Cerebellar nuclear complex (tissue), 1 donor: Measurements from ENCODE around the gene RAVER1.
"Not testable (repeated sequence)": the region's sequence is repeated elsewhere in the genome, so short reads cannot be mapped to it uniquely, and the experiment has no call there.

ENCODE experiments used
- DNase-seq, 2 experiments: peaks; one replicate each; lab custom pipeline; 2025; lab: John Stamatoyannopoulos, UW

RAVER1 gene

DNA sequence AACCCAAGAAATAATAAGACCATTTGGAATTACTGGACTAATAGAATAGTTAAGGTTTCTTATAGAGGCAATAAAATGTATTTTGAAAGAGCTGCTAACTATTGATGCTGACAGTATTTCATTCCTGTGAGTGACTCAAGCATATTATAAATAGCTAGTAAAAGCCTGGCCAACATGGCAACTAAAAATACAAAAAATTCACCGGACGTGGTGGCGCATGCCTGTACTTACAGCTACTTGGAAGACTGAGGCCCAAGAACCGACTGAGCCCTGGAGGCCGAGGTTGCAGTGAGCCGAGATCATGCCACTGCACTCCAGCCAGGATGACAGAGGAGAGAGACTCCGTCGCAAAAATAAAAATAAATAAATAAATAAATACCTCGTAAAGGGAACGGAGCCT, 11.5 kb upstream of the RAVER1 start:
- DNase-seq, result no peak

DNA sequence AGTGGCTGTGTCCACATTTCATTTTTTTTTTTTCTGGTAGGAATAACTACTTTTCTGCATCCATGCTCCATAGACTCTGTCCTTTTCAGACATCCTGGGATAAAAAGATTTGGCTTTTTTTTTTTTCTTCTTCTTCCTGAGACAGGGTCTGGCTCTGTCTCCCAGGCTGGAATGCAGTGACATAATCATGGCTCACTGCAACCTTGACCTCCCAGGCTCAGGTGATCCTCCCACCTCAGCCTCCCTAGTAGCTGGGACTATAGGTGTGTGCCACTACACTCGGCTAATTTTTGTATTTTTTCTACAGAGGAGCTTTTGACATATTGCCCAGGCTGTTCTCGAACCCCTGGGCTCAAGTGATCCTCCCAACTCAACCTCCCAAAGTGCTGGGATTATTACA, 10.2 kb upstream of the RAVER1 start:
- DNase-seq, result no peak

DNA sequence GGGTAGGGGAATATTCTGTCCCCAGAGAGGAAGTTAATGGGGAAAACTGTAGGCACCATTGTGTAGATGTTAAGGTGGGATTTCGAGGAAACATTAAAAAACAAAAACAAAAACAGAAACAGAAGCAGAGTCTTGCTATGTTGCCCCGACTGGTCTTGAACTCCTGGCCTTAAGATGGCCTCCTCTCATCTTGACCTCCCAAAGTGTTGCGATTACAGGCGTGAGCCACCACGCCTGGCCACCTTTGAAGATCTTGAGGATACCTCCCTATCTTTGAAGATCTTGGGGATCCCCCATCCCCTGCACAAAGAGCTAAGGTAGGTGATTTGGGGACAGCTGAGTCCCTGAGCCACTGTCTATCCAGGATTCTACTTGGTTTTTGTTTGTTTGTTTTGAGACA, 6.6 kb upstream of the RAVER1 start:
- DNase-seq, result no peak

DNA sequence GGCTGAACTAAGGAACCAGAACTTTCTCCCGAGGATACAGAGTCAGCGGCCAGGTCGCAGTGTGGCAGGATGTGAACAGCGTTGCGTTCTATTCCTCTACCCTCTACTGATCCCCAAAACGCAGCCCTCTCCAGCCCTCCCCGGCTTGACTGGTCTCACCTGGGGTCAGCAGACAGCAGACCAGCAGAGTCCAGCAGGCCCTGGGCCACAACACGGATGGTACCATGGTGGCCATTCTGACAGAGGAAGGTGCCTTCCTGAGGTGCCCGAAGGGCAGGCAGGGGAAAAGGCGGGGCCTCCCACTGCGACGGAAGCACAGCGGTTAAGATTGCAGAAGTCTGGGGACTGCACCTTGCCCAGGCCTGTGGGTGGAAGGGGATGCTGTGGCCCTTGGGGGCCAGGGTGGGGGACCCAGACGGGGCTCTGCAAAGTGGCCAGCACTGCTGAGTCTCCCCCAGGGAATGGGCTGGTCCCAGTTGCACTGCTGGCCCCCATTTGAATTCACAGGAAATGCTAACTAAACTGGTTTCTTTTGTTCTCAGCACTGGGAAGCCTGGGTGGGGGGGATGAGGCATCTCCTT, 6.1 kb upstream of the RAVER1 start, which contains the start of gene ICAM3:
Gene ICAM3, minus strand, starts transcription at position 245 of the 581 bp plus-strand sequence. Its CDS starts 10 bp downstream, at position 235.
- no peak for DNase-seq

DNA sequence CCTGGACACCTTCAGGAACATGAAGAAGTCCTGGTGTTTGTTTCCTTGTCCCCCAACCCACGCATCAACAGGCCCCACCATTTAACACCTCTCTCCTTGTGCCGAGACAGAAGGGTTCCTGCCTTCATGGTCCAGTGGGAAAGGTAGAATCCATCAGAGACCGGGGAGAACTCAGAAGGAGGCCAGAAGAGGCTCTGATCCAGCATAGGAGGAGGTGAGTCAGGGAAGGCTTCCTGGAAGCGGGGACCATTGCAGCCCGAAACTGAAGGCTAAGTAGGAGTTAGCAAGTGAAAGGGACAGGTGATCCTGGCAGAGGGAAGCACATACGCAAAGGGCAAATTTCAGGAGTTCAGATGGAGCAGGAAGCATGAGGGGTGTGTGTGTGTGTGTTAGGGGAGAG, 5.6 kb upstream of the RAVER1 start:
- DNase-seq, result no peak

DNA sequence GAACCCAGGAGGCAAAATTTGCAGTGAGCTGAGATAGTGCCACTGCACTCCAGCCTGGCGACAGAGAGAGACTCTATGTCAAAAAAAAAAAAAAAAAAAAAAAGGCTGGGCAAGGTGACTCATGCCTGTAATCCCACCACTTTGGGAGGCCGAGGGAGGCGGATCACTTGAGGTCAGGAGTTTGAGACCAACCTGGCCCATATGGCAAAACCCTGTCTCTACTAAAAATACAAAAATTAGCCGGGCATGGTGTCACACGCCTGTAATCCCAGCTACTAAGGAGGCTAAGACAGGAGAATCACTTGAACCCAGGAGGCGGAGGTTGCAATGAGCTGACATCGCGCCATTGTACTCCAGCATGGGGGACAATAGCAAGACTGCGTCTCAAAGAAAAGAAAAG, 3.4 kb upstream of the RAVER1 start:
- DNase-seq, result not testable (repeated sequence)

DNA sequence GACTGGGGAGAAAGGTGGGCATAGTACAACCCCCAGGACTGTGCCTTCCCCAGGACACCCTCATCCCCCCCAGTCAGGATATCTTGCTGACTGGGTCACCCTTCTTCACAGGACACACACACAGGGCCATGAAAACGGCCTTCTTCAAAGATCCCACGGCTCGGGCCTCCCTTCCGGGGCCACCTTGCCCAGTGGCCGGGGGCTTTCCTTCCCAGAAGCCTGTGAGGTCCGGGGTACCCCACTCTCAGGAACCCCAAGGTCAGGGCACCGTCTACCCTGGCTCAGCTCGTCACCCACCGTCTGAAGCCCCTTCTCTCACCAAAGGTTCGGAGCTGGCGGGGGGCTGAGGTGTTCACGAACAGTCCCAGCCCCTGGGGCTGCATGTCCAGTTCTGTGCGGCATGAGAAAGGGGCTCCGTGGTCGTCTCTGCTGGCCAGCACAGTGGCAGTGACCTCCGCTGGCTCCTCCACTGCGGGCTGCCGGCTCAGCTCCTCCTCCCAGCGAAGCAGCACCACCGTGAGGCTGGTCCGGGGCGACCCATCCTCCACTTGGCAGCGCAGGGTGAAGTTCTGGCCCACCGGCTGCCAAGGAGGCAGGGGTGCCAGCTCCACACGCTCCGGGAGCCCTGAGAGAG, 2.1 kb upstream of the RAVER1 start:
- no peak for DNase-seq

DNA sequence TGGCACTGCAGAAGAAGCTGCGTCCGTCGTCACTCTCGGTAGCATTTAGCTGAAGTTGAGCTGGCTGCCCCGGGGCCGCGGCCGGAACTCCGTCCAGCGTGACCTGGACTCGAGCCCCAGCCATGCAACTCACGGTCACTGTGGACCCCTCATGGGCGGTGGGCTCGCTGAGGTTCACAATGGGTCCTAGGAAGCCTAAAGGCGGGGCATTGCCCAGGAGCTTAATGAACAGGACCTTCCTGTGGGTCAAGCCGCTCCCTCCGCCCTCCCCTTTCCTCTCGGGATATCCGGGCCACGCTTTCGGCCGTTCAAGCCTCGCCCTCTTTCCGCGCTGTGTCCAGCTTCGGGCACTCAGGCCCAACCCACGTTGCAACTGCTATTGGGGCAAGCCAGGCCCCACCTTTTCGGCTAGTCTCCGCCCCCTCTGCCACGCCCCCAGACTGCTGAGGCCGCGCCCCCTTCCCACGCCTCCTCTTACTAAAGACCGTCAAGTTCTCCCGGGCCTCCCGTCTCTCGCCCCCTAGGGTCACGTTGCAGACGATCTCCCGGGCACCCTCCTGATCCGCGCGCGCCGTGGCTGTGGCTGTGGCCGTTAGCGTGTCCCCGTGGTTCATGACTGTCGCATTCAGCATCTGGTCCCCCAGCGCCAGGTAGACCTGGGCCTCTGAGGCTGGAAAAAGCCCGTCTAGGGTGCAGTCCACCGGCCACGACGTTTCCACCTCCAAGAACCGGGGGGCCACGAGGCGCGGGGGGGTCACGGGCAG, 1.4 kb upstream of the RAVER1 start:
- DNase-seq, result no peak

DNA sequence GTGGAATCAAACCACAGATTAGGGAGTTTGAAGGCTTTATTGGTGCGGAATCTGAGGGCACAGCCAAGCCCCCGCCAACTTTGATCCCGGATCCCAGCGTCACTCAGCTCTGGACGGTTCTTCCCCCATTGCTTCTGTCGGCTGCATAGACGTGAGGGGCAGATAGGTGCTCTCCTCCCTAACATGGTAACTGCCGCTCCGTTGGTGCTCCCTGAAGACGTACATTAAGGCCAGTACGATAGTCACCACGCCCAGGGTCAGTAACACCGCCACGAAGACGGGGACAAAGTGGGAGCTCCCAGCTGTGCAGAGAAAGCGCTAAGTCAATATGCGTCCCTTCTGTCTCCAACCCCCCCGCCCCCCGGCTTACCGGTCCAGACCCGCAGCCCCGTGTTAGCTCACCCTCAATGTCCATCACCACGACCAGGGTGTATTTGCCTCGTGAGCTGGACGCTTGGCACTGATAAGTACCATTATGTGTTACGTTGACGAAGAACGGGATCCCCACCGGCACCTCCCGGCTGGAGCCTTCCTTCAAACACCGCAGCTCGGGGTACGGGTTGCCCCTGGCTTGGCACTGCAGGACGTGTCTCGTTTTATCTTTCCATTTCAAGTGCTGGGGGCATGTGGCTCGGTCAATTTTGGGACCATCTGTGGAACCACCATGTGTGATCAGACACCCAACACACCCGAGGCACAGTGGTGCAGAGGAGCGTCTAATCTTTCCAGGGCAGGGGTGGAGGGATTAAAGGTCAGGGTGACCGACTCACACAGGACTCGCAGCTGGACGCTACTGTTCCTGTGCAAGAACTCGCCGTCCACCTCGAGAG, 644 bp upstream of the RAVER1 start:
- no peak for DNase-seq

DNA sequence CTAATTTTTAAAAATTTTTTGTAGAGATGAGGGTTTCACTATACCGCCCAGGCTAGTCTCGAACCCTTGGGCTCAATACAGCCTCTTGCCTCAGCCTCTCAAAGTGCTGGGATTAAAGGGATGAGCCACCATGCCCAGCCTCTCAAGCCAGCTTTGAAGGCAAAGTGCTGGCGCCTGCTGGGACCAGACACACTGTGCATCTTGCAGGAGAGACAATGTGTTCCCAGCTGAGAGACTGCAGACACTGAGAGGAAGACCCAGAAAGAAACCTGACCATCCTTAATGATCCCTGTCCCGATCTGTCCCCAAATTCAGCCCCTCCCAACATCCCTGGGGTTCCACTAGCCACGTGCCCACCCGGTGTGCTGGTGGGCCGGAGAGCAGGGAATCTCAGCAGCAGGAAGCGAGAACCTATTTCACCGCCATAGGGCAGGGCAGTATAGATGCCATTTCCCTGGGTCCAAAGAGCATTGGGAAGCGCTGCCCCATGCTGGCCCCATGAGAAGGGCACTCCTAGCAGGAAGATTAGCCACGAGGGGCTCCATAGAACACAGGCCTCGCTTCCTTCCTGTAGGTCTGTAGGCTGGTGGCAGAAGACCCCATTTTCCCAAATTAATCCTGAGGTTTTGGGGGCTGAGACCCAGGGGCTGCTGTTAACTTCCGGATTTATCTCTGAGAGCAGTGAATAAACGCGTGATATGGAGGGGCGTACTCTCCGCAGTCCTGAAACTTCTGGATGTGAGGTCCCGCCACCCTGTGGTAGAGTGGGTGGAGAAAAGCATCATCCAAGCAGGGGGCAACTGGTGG, 968 bp downstream of the RAVER1 start:
- DNase-seq, result no peak

DNA sequence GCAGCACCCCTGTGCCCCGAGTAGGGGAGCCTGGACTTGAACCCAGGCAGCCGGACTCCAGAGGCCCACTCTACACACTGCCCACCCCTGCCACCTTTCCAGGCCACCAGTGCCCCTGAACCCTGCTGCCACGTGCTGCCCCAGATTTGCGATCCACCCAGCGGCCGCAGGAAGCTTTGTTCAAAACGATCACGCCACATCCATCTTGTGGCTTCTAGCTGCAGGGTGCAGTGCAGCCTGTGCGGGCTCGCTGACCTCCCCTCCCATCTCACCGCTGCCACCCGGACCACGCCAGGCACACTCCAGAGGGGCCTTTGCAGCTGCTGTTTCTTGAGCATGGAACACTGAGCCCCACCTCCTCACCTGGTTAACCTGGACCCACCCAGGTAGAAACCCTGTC, 3.8 kb downstream of the RAVER1 start:
- no peak for DNase-seq

DNA sequence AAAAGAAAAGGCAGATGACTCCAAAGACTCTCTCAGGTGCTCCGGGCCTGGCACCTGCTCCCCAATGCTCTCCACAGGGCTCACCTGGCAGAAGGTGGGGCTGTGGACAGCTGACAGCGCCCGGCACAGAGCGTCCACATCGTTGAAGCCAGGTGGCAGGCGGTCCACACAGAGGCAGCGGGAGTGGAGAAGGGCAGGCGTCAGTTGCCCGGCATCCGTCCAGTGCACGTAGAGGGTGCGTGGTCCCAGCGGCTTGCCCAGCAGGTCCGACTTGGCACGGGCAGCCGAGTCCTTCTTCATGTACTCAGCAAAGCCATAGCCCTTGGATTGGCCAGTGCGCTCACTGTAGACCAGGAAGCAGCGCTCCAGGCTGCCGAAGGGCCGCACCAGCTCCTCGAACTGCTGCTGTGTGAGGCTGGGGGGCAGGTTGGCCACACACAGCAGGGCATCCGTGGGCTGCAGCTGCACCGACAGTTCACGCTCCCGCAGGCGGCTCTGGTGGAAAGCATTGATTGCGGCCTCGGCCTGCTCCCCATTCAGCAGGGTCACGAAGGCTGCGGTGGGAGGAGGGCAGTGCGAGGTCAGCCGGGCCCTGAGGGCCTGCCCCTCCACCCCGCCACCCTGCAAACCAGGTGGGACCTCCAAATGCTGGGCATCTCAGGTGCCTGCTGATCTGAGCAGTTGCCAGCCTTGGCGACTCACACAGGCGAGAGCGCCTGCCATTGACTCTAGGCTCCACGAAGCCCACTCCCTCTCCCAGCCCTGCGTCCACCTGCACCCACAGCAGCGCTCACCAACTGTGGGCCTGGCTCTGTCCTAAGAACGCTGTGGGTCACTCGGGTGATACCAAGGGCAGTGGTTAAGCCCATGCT, 4.5 kb downstream of the RAVER1 start:
- no peak for DNase-seq

DNA sequence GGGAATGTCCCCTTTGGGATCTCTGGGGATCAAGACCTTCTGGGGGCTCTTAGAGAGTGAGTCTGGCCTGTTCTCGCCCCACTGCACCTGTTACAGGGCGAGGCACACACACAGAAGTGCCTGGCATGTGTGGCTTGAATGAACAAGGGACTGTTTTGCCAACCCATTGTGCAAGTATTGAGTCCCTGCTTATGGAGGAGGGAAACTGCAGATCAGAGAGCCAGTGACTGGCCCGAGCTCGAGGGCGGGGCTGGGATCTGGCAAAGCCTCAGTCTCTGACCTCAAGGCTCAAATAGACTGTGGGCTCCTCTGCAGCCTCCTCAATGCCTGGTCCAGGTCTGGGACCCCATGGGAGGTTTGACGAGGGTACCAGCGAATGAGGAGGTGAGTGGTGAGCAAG, 5.5 kb downstream of the RAVER1 start:
- no peak for DNase-seq

DNA sequence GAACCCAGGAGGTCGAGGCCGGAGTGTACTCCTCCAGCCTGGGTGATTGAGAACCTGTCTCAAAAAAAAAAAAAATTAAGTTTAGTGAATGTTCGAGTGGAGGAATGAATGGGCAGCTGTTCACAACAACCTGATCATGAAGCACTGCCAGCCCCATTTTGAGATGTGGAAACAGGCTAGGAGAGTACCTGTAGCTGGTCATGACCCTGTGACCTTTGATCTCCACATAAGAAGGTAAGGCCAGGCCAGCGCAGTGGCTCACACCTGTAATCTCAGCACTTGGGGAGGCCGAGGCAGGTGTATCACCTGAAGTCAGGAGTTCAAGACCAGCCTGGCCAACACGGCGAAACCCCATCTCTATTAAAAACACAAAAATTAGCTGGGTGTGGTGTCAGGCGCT, 7.6 kb downstream of the RAVER1 start:
- DNase-seq, result no peak

DNA sequence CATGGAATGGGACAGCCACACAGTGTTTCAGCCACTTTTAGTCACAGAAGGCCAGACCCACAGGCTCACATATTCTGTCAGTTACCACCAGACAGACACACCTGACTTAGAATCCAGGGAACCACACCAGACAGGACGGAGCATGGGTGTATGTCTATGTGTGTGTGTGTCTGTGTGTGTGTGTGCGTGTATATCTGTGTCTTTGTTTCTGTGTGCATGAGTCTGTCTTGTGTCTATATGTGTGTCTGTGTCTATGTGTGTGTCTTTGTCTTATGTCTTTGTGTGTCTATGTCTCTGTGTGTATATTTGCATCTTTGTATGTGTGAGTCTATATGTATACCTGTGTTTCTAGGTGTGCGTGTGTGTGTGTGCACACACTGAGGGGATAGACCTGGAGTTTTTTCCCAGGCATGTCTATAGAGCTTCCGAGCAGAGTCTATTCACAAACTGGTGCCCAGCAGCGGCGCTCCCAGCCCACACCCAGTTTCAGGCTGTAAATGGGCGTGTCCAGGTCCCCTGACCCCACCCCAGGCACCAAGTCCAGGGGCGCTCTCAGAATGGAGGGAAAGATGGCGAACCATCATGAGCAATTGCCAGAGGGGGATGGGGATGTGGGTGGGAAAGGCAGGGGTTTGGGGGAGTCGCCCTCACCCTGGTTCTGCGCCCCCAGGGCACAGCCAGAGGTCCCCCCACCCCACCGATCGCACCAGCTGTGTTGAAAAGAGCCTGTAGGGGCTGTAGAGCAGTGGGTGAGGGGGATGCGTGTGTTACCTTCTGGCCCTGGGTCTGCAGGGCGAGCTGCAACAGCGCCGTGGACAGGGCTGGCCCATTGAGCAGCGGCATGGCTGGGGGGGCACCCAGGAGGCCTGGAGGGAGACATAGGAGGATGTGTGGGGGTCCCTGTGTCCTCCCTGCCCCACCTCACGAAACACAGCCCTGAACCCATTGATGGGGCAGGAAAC, 11.2 kb downstream of the RAVER1 start:
- DNase-seq, result no peak

DNA sequence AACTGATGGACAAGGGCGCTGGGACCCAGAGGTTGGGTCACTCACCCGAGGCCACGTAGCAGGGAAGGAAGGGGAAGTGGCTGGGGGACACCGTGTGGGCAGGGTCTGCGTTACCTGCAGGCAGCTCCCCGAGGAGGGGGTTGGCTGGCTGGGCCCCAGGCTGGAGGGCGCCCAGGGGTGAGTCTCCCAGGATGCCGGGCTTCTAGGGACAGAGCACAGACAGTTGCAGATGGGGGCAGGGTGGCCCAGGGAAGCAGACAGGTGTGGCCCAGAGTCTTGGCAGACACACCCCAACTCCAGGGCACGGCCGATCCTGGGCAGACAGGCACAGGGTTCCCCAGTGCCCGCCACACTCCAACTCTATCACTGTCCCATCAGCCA, 11.9 kb downstream of the RAVER1 start:
- no peak for DNase-seq

DNA sequence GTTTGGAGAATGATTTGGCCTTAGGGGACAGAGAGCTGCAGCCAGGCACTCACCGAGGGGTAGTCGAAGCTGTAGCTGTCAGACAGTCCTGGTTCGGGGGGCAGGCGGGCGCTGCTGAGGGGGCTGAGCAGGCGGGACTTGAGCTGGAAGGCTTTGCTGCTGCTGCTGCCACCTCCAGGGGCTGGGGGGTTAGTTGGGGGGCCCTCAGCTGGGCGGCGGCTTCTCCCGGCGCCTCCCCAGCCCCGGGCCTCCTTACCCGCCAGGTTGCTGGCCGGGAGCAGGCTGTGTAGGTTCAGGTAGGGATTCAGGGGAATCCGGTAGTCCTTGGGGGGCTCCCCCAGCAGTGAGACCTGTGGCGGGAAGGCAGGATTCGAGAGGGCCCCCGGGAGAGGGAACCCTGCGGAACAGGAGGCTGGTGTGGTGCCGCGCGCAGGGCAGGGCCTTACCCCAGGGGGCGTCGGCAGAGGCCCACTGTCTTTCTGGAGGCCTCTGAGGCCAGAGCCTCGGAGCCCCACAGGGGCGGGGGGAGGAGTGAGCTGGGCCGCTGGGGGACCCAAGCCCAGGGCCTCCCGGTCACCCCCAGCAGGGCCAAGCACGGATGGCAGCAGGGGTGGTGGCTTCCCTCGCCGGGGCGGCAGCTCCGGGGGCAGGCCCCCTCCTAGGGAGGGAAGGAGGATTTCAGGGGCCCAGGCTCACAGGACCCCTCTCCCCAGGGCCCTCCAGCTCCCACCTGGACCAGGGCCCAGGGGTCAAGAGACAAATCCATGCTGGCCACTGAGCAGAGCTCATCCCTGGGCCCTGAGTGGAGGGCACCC, 12.5 kb downstream of the RAVER1 start:
- no peak for DNase-seq

DNA sequence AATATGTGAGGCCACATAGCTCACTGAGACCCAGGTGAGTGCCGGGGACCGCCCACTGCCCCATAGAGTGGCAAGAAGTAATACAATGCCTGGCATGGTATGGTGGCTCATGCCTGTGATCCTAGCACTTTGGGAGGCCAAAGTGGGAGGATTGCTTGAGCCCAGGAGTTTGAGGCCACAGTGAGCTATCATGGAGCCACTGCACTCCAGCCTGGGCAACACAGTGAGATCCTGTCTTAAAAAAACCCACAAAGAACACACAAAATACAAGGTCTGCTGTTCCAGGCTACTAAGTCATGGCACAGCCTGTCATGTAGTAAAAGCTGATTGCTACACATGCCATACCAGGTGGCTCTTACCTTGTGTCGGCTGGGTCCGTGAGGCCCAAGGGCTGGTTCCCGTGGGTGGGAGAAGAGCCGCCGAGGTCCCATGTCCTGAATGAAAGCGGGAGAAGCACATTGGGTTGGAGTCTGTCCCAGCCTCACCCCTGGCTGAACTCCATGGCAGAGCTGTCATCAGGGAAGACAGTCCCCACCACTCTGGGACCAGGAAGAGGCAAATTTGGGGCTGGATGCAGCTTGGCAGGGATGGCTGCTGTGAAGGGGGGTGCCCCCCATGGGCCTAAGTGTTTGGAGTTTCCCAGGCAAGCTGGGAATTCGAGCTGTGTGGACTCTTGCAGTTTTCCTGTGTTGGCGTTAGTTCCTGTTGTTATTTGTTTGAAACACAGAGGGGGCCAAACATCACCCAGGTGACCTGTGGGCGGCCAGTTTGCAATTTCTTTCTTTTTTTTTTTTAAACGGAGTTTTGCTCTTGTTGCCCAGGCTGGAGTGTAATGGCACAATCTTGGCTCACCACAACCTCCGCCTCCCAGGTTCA, 14.3 kb downstream of the RAVER1 start:
- DNase-seq, result no peak
